Measurements from ENCODE around the gene CLNS1A. TPM values are rescaled to one million over a fixed set of nuclear protein-coding genes. Genes with fewer than 3 reads are reported as not detected.
"Not testable (repeated sequence)": the region's sequence is repeated elsewhere in the genome, so short reads cannot be mapped to it uniquely, and the experiment has no call there.

Gene CLNS1A
- total RNA-seq, 2 experiments from 2014 or later, result 186 to 189 TPM

GRCh38 chr11:77590194-77590782, 47.3 kb downstream of the CLNS1A start:
- H3K4me3 Mint-ChIP-seq, result peak overlapping the region; percentile 80
- intact Hi-C loops (cut with micrococcal nuclease), result no loop called here
- no peaks in the 10 kb centered on the region for H3K36me3 Mint-ChIP-seq (ENCODE audit: low read depth)
- no peaks in the 10 kb centered on the region for H3K27me3 Mint-ChIP-seq
- peak; percentile 38 for DNase-seq
- no peaks in the 10 kb centered on the region for H3K9me3 Mint-ChIP-seq
- H3K4me1 Mint-ChIP-seq (ENCODE audit: low read depth), result peaks cover 15% of the 10 kb centered on the region
- no peak for TF ChIP-seq CTCF (IDR thresholded peaks at IDR 0.05)
- ChIA-PET POLR2A (interaction anchor here (0.7 to 1.1 kb wide), 3 partner anchors 9 to 40 kb away, joined by 3 to 4 read pairs (median 3); no protein-coding TSS in a partner anchor), CTCF (interaction anchor here (0.7 to 1.7 kb wide), 3 partner anchors 16 to 42 kb away, joined by 3 to 13 read pairs (median 4); no protein-coding TSS in a partner anchor)
- peak; percentile 37 for ATAC-seq
- peak overlapping the region; percentile 55 for H3K27ac Mint-ChIP-seq

GRCh38 chr11:77589521-77590193, 47.9 kb downstream of the CLNS1A start, which contains the start of gene AQP11:
TSS of gene AQP11 (plus strand) at chr11:77589953. CDS start at chr11:77589993, 40 bp downstream.
- H3K4me1 Mint-ChIP-seq (ENCODE audit: low read depth), result peaks cover 15% of the 10 kb centered on the region
- no peaks in the 10 kb centered on the region for H3K36me3 Mint-ChIP-seq (ENCODE audit: low read depth)
- H3K9me3 Mint-ChIP-seq, result no peaks in the 10 kb centered on the region
- ATAC-seq (peak; percentile 84), DNase-seq (peak; percentile 64)
- CTCF ChIA-PET, result interaction anchor here (0.7 to 1.7 kb wide), 3 partner anchors 17 to 42 kb away, joined by 3 to 13 read pairs (median 4); no protein-coding TSS in a partner anchor
- H3K27ac Mint-ChIP-seq, result peak within 1 kb of the TSS; percentile 59
- TF ChIP-seq CTCF (IDR thresholded peaks at IDR 0.05), result no peak
- peak within 1 kb of the TSS; percentile 81 for H3K4me3 Mint-ChIP-seq
- intact Hi-C loops (cut with micrococcal nuclease), result no loop called here
- POLR2A ChIA-PET, result interaction anchor here (0.7 to 1.1 kb wide), 3 partner anchors 9 to 41 kb away, joined by 3 to 4 read pairs (median 3); no protein-coding TSS in a partner anchor
- no peaks in the 10 kb centered on the region for H3K27me3 Mint-ChIP-seq

GRCh38 chr11:77589181-77589520, 48.4 kb downstream of the CLNS1A start:
- Mint-ChIP-seq H3K9me3 (no peaks in the 10 kb centered on the region), H3K4me3 (peak overlapping the region; percentile 81), H3K36me3 (ENCODE audit: low read depth) (no peaks in the 10 kb centered on the region), H3K27me3 (no peaks in the 10 kb centered on the region), H3K27ac (peak overlapping the region; percentile 59), H3K4me1 (ENCODE audit: low read depth) (peaks cover 15% of the 10 kb centered on the region)
- DNase-seq, result no peak
- CTCF ChIA-PET, result interaction anchor here (1.7 kb wide), 1 partner anchor 30 kb away, joined by 13 read pairs; no protein-coding TSS in a partner anchor
- no peak for TF ChIP-seq CTCF (IDR thresholded peaks at IDR 0.05)
- POLR2A ChIA-PET, result no interaction called here
- intact Hi-C loops (cut with micrococcal nuclease), result no loop called here
- peak; percentile 41 for ATAC-seq

- DNase-seq, result peak; percentile 33
- Mint-ChIP-seq H3K27me3 (no peaks in the 10 kb centered on the region), H3K4me1 (ENCODE audit: low read depth) (no peaks in the 10 kb centered on the region), H3K9me3 (peaks cover 12% of the 10 kb centered on the region), H3K36me3 (ENCODE audit: low read depth) (peaks cover 6% of the 10 kb centered on the region), H3K27ac (no peak overlapping the region), H3K4me3 (no peak overlapping the region)
- POLR2A ChIA-PET, result no interaction called here
- no peak for TF ChIP-seq CTCF (IDR thresholded peaks at IDR 0.05)
- intact Hi-C loops (cut with micrococcal nuclease), result no loop called here
- no peak for ATAC-seq
- CTCF ChIA-PET, result interaction anchor here (1.6 kb wide), 1 partner anchor 39 kb away, joined by 4 read pairs; no protein-coding TSS in a partner anchor
Measured at GRCh38 chr11:77580712-77581337, 56.8 kb downstream of the CLNS1A start.

- H3K9me3 Mint-ChIP-seq; H3K27ac Mint-ChIP-seq; H3K36me3 Mint-ChIP-seq (ENCODE audit: low read depth); ATAC-seq; H3K4me1 Mint-ChIP-seq (ENCODE audit: low read depth); DNase-seq; H3K27me3 Mint-ChIP-seq; POLR2A ChIA-PET; H3K4me3 Mint-ChIP-seq; intact Hi-C loops (cut with micrococcal nuclease): not testable (repeated sequence)
- CTCF ChIA-PET, result interaction anchor here (1.5 kb wide), 1 partner anchor 27 kb away, joined by 4 read pairs; no protein-coding TSS in a partner anchor
Measured at GRCh38 chr11:77575428-77575827, 62.2 kb downstream of the CLNS1A start.

GRCh38 chr11:77570896-77571295, 66.7 kb downstream of the CLNS1A start:
- H3K27me3 Mint-ChIP-seq; H3K9me3 Mint-ChIP-seq; POLR2A ChIA-PET; DNase-seq; H3K4me1 Mint-ChIP-seq (ENCODE audit: low read depth); H3K4me3 Mint-ChIP-seq; intact Hi-C loops (cut with micrococcal nuclease); H3K36me3 Mint-ChIP-seq (ENCODE audit: low read depth); ATAC-seq; H3K27ac Mint-ChIP-seq: not testable (repeated sequence)
- CTCF ChIA-PET, result interaction anchor here (1.6 kb wide), 1 partner anchor 22 kb away, joined by 4 read pairs; no protein-coding TSS in a partner anchor
